Vagina (tissue), 2 donors: ENCODE measurements around the gene ATP5PO. TPM values are rescaled to one million over a fixed set of nuclear protein-coding genes. Genes with fewer than 3 reads are reported as not detected.
"Not testable (repeated sequence)": the region's sequence is repeated elsewhere in the genome, so short reads cannot be mapped to it uniquely, and the experiment has no call there.

ENCODE experiments used
- DNase-seq, 2 donors: peaks; one replicate each; pipeline ENCODE4 v3.0.0-alpha.2; 2017; ENCODE audit errors: extremely low spot score in 2 of 2
- H3K27ac ChIP-seq: fragments of 200-600 bp; sonication (generic); one replicate; pipeline ENCODE4 v1.5.1; 2019
- H3K27me3 ChIP-seq: fragments of 200-600 bp; sonication (generic); one replicate; pipeline ENCODE4 v1.5.1; 2019
- H3K36me3 ChIP-seq, 2 donors: fragments of 200-600 bp; sonication (generic); one replicate each; pipeline ENCODE4 v1.5.1; 2017 to 2019
- H3K4me1 ChIP-seq: fragments of 200-600 bp; sonication (generic); one replicate; pipeline ENCODE4 v1.5.1; 2019
- H3K4me3 ChIP-seq, 2 donors: fragments of 200-600 bp; sonication (generic); 1 replicate in 1 of 2; 2 replicates in 1 of 2; pipeline ENCODE4 v1.5.1; 2016 to 2019
- H3K9me3 ChIP-seq: fragments of 200-600 bp; sonication (generic); one replicate; pipeline ENCODE4 v1.5.1; 2019
- CTCF ChIP-seq, 3 experiments: fragments of 450-650 bp in 2 of 3; fragments of 200-600 bp in 1 of 3; sonication (generic) in 1 of 3; IDR thresholded peaks; one replicate each; pipeline ENCODE4 v1.5.1; 2017 to 2019; ENCODE audit warnings: antibody characterized with exemption in 3 of 3, mild to moderate bottlenecking in 2 of 3, moderate library complexity in 2 of 3
- POLR2A ChIP-seq, 2 donors: fragments of 450-650 bp; IDR thresholded peaks; one replicate each; pipeline ENCODE4 v1.6.1; 2017; ENCODE audit warnings: antibody characterized with exemption in 2 of 2, mild to moderate bottlenecking in 2 of 2, moderate library complexity in 2 of 2
- POLR2AphosphoS5 ChIP-seq, 2 donors: sonication (generic); formaldehyde crosslinking; IDR thresholded peaks; one replicate each; pipeline ENCODE4 v1.9.0; 2017; ENCODE audit warnings: antibody characterized with exemption in 2 of 2, mild to moderate bottlenecking in 2 of 2, low read depth in 1 of 2; ENCODE audit not compliant: insufficient read depth in 1 of 2
- intact Hi-C: fragments of 100-400 bp; cut with DNase I; formaldehyde crosslinking; loops from one replicate; pipeline ENCODE4 v1.15.1; 2023
- total RNA-seq: library from RNA; depleted of rRNA; stranded (reverse); fragments of >200 nt; gene quantifications from one replicate; pipeline ENCODE4 v1.2.3, GENCODE V29; 2016

ATP5PO gene
- total RNA-seq, 1 donor from 2014 or later = 133 TPM

- H3K4me1 ChIP-seq = no peaks in the 10 kb centered on the region
- H3K27me3 ChIP-seq = no peaks in the 10 kb centered on the region
- no peaks in the 10 kb centered on the region for H3K9me3 ChIP-seq
- H3K36me3 ChIP-seq = no peaks in the 10 kb centered on the region
- H3K27ac ChIP-seq = no peak overlapping the region
- TF ChIP-seq POLR2A (IDR thresholded peaks at IDR 0.05) = no peak
- TF ChIP-seq POLR2AphosphoS5 (IDR thresholded peaks at IDR 0.05; ENCODE audit: insufficient read depth in 1 of 2, low read depth in 1 of 2) = no peak
- TF ChIP-seq CTCF (IDR thresholded peaks at IDR 0.05) = no peak
- no peak for DNase-seq
- H3K4me3 ChIP-seq = no peak overlapping the region
- intact Hi-C loops = no loop called here
Observed at GRCh38 chr21:33874161-33874560, 41.4 kb downstream of the ATP5PO start.

GRCh38 chr21:33872881-33873515 is 42.6 kb downstream of the ATP5PO start:
- Histone ChIP-seq H3K9me3 (no peaks in the 10 kb centered on the region), H3K36me3 (no peaks in the 10 kb centered on the region), H3K27me3 (no peaks in the 10 kb centered on the region), H3K4me1 (no peaks in the 10 kb centered on the region), H3K27ac (no peak overlapping the region), H3K4me3 (no peak overlapping the region)
- no peak for DNase-seq
- TF ChIP-seq POLR2AphosphoS5 (IDR thresholded peaks at IDR 0.05; ENCODE audit: insufficient read depth in 1 of 2, low read depth in 1 of 2) = no peak
- no peak for TF ChIP-seq POLR2A (IDR thresholded peaks at IDR 0.05)
- no peak for TF ChIP-seq CTCF (IDR thresholded peaks at IDR 0.05)
- intact Hi-C loops = no loop called here

GRCh38 chr21:33871171-33871570 is 44.4 kb downstream of the ATP5PO start:
- DNase-seq = no peak
- no peaks in the 10 kb centered on the region for H3K27me3 ChIP-seq
- H3K36me3 ChIP-seq = no peaks in the 10 kb centered on the region
- H3K4me3 ChIP-seq = no peak overlapping the region
- H3K27ac ChIP-seq = no peak overlapping the region
- intact Hi-C loops = no loop called here
- TF ChIP-seq POLR2A (IDR thresholded peaks at IDR 0.05) = no peak
- no peak for TF ChIP-seq POLR2AphosphoS5 (IDR thresholded peaks at IDR 0.05; ENCODE audit: insufficient read depth in 1 of 2, low read depth in 1 of 2)
- no peak for TF ChIP-seq CTCF (IDR thresholded peaks at IDR 0.05)
- no peaks in the 10 kb centered on the region for H3K9me3 ChIP-seq
- H3K4me1 ChIP-seq = no peaks in the 10 kb centered on the region

- Histone ChIP-seq H3K36me3 (no peaks in the 10 kb centered on the region), H3K4me1 (no peaks in the 10 kb centered on the region), H3K4me3 (no peak overlapping the region), H3K9me3 (no peaks in the 10 kb centered on the region), H3K27ac (no peak overlapping the region), H3K27me3 (no peaks in the 10 kb centered on the region)
- DNase-seq = no peak
- intact Hi-C loops = no loop called here
- no peak for TF ChIP-seq POLR2AphosphoS5 (IDR thresholded peaks at IDR 0.05; ENCODE audit: insufficient read depth in 1 of 2, low read depth in 1 of 2)
- TF ChIP-seq POLR2A (IDR thresholded peaks at IDR 0.05) = no peak
- no peak for TF ChIP-seq CTCF (IDR thresholded peaks at IDR 0.05)
Observed at GRCh38 chr21:33870768-33871167, 44.8 kb downstream of the ATP5PO start.

- no peak for DNase-seq
- TF ChIP-seq POLR2AphosphoS5 (IDR thresholded peaks at IDR 0.05; ENCODE audit: insufficient read depth in 1 of 2, low read depth in 1 of 2) = no peak
- TF ChIP-seq CTCF (IDR thresholded peaks at IDR 0.05) = no peak
- TF ChIP-seq POLR2A (IDR thresholded peaks at IDR 0.05) = no peak
- intact Hi-C loops = no loop called here
Observed at GRCh38 chr21:33869873-33870272, 45.7 kb downstream of the ATP5PO start.

GRCh38 chr21:33867868-33868267 is 47.7 kb downstream of the ATP5PO start:
- H3K27me3 ChIP-seq, DNase-seq, H3K4me3 ChIP-seq, H3K9me3 ChIP-seq, intact Hi-C loops, H3K27ac ChIP-seq, H3K36me3 ChIP-seq, H3K4me1 ChIP-seq: not testable (repeated sequence)

More at GRCh38 chr21:33869873-33870272, 45.7 kb downstream of the ATP5PO start:
- H3K27me3 ChIP-seq = no peaks in the 10 kb centered on the region
- H3K9me3 ChIP-seq = no peaks in the 10 kb centered on the region
- H3K36me3 ChIP-seq = no peaks in the 10 kb centered on the region
- no peak overlapping the region for H3K4me3 ChIP-seq
- no peak overlapping the region for H3K27ac ChIP-seq
- no peaks in the 10 kb centered on the region for H3K4me1 ChIP-seq
